HepG2 (cell line): ENCODE data around the gene TPM2. TPM values are rescaled to one million over a fixed set of nuclear protein-coding genes. Genes with fewer than 3 reads are reported as not detected.

Experiments used
- ATAC-seq: fragments of 200-7000 bp; cut with Tn5 transposase; 3 replicates; pipeline ENCODE4 v1.9.1; 2020; ENCODE audit warnings: mild to moderate bottlenecking, moderate library complexity
- BruUV-seq: library from RNA; stranded (reverse); fragments of 400-500 nt; replicated peaks from 2 replicates; lab custom pipeline; 2021; lab: Mats Ljungman, UMichigan
- CTCF ChIA-PET: fragments of 300-600 bp; formaldehyde crosslinking; extraction: SDS; loops from one replicate; lab custom pipeline; 2021; ENCODE audit warnings: low total read pairs, inconsistent platforms, low intra/inter-chr PET ratio; lab: Yijun Ruan, JAX
- POLR2A ChIA-PET: fragments of 350-600 bp; sonication (Branson Sonifier 250); formaldehyde crosslinking; loops from one replicate; lab custom pipeline; 2020; ENCODE audit warnings: antibody characterized with exemption, inconsistent platforms; lab: Yijun Ruan, JAX
- DNase-seq: peaks from one replicate; pipeline ENCODE4 v3.0.0-alpha.2; 2015; ENCODE audit warnings: low spot score
- FAIRE-seq: peaks from 3 replicates; lab custom pipeline; 2011; peaks lifted over from hg19 to GRCh38; lab: Jason Lieb, UNC
- H2AFZ ChIP-seq: one replicate; pipeline ENCODE4 v1.6.1; 2011; ENCODE audit warnings: low read length, inconsistent platforms
- H3K27ac ChIP-seq: fragments of 300-600 bp; 3 replicates; pipeline ENCODE4 v1.8.0; 2011; ENCODE audit warnings: mixed run types, mild to moderate bottlenecking, mixed read lengths, low read length, inconsistent platforms; ENCODE audit not compliant: insufficient read depth; ENCODE audit errors: extremely low read length
- H3K27me3 ChIP-seq, 2 experiments: fragments of 200-600 bp in 1 of 2; 2 replicates in 1 of 2; 3 replicates in 1 of 2; pipeline versions ENCODE4 v1.6.0 to v1.8.0; 2011; ENCODE audit warnings: low read length in 2 of 2, mild to moderate bottlenecking in 2 of 2, moderate library complexity in 2 of 2, inconsistent platforms in 1 of 2; ENCODE audit not compliant: insufficient read depth in 2 of 2, control insufficient read depth in 1 of 2
- H3K36me3 ChIP-seq, 2 experiments: fragments of 200-600 bp in 1 of 2; replicated peaks in 1 of 2; 2 replicates in 1 of 2; 3 replicates in 1 of 2; pipeline versions ENCODE4 v1.5.1 to v1.8.0; 2011; ENCODE audit warnings: low read length in 2 of 2, inconsistent platforms in 1 of 2; ENCODE audit not compliant: insufficient read depth in 2 of 2, control insufficient read depth in 1 of 2
- H3K4me1 ChIP-seq: 2 replicates; pipeline ENCODE4 v1.5.1; 2012; ENCODE audit warnings: low read length, inconsistent platforms; ENCODE audit not compliant: insufficient read depth
- H3K4me2 ChIP-seq: 2 replicates; pipeline ENCODE4 v1.6.0; 2011; ENCODE audit warnings: low read depth, low read length, inconsistent platforms
- H3K4me3 ChIP-seq, 3 experiments: fragments of 200-600 bp in 1 of 3; sonication (generic), shearing (Covaris generic) in 1 of 3; replicated peaks in 1 of 3; 2 replicates each; pipeline ENCODE4 v1.5.1; 2011 to 2016; ENCODE audit warnings: low read length in 3 of 3, inconsistent platforms in 2 of 3, low read depth in 2 of 3, mild to moderate bottlenecking in 2 of 3, control low read depth in 1 of 3, mixed read lengths in 1 of 3; ENCODE audit not compliant: insufficient read depth in 1 of 3
- H3K79me2 ChIP-seq: one replicate; pipeline ENCODE4 v1.6.1; 2011; ENCODE audit warnings: low read length, inconsistent platforms; ENCODE audit not compliant: insufficient read depth
- H3K9ac ChIP-seq: 2 replicates; pipeline ENCODE4 v1.6.0; 2011; ENCODE audit warnings: mild to moderate bottlenecking, low read depth, low read length, inconsistent platforms; ENCODE audit not compliant: insufficient read depth
- H3K9me3 ChIP-seq: 2 replicates; pipeline ENCODE4 v1.5.1; 2012; ENCODE audit warnings: mild to moderate bottlenecking, low read length
- H4K20me1 ChIP-seq: 2 replicates; pipeline ENCODE4 v1.6.0; 2011; ENCODE audit warnings: inconsistent platforms, mild to moderate bottlenecking, low read length, moderate library complexity; ENCODE audit not compliant: insufficient read depth
- AGO2 ChIP-seq: fragments of 200-400 bp; formaldehyde crosslinking; optimal IDR thresholded peaks from 2 replicates; pipeline ENCODE3; 2017; ENCODE audit warnings: mild to moderate bottlenecking, low read depth, low read length, moderate library complexity
- DNMT3B ChIP-seq: conservative IDR thresholded peaks from 2 replicates; pipeline ENCODE4 v1.6.1; 2016; ENCODE audit warnings: missing biosample characterization, control low read depth
- ELF3 ChIP-seq: IDR thresholded peaks from 2 replicates; pipeline ENCODE4 v1.6.1; 2016; ENCODE audit warnings: missing genetic modification reagents, missing compliant biosample characterization
- HOXA7 ChIP-seq: sonication (generic); formaldehyde crosslinking; IDR thresholded peaks from 2 replicates; pipeline ENCODE4 v1.8.1; 2022; ENCODE audit warnings: mild to moderate bottlenecking, missing genetic modification reagents, moderate library complexity
- PBX3 ChIP-seq: sonication (generic); formaldehyde crosslinking; IDR thresholded peaks from 2 replicates; pipeline ENCODE4 v1.8.1; 2023; ENCODE audit warnings: missing genetic modification reagents, inconsistent platforms, borderline replicate concordance
- RFX3 ChIP-seq: IDR thresholded peaks from 2 replicates; pipeline ENCODE4 v1.6.1; 2016; ENCODE audit warnings: missing biosample characterization, missing genetic modification reagents
- ZBTB33 ChIP-seq: sonication (generic); formaldehyde crosslinking; IDR thresholded peaks from 2 replicates; pipeline ENCODE4 v1.4.0; 2020; ENCODE audit warnings: missing genetic modification reagents
- ZNF180 ChIP-seq: sonication (generic); formaldehyde crosslinking; IDR thresholded peaks from 2 replicates; pipeline ENCODE4 v1.4.0; 2020; ENCODE audit warnings: low read depth, missing genetic modification reagents, borderline replicate concordance
- ZNF878 ChIP-seq: sonication (generic); formaldehyde crosslinking; IDR thresholded peaks from 2 replicates; pipeline ENCODE4 v1.8.1; 2023; ENCODE audit warnings: mild to moderate bottlenecking, missing genetic modification reagents, moderate library complexity
- WGBS: methylation state at CpG from one replicate; pipeline ENCODE4 v1.1.6; 2017; ENCODE audit warnings: low lambda C conversion rate; 5-methylcytosine and 5-hydroxymethylcytosine counted together
- in situ Hi-C: cut with HindIII; loops from 2 replicates; pipeline ENCODE4 v1.10.0; 2017; ENCODE audit warnings: low pct_unique_long_range_greater_than_20kb; ENCODE audit not compliant: extremely low pct_ligation_motif_present
- intact Hi-C: fragments of 100-400 bp; cut with micrococcal nuclease; formaldehyde crosslinking; loops from one replicate; pipeline ENCODE4 v1.10.0; 2022; ENCODE audit not compliant: unreplicated experiment
- polyA plus RNA-seq, 8 experiments: library from polyadenylated mRNA; depleted of rRNA in 3 of 8; stranded (reverse) in 7 of 8; unstranded in 1 of 8; fragments of >200 nt; fragmentation: Illumina TruSeq in 4 of 8; extraction: Trizol in 4 of 8; gene quantifications; 2 replicates each; pipeline versions ENCODE4 v1.2.1 to v1.2.3, GENCODE V29; 2011 to 2016; ENCODE audit warnings: low read depth in 4 of 8, missing spikeins in 1 of 8, mixed read lengths in 1 of 8; ENCODE audit not compliant: insufficient read depth in 1 of 8
- total RNA-seq, 5 experiments: library from RNA; depleted of rRNA; stranded (reverse); fragments of >200 nt; fragmentation: Illumina TruSeq; extraction: Trizol; gene quantifications; 2 replicates each; pipeline ENCODE4 v1.2.3, GENCODE V29; 2016; ENCODE audit warnings: low read depth in 1 of 5

Gene TPM2
- total and polyA plus RNA-seq, 2 of the 13 experiments (the other 11 are each of a cell fraction or from before 2014, with no cell fraction given): 3.1 to 10.7 TPM

GRCh38 chr9:35662437-35662836, 27.3 kb downstream of the TPM2 start:
- TF ChIP-seq DNMT3B (CRISPR knock-in tag) (no peak), ZNF180 (CRISPR knock-in tag) (no peak), ELF3 (CRISPR knock-in tag) (no peak), ZBTB33 (CRISPR knock-in tag) (no peak), PBX3 (no peak), RFX3 (CRISPR knock-in tag) (no peak), AGO2 (peak; percentile 35), ZNF878 (no peak), HOXA7 (CRISPR knock-in tag) (no peak)
- intact Hi-C loops: no loop called here
- ATAC-seq: no peak
- in situ Hi-C loops: loop anchor here (5.0 kb wide), 1 partner anchor 35 kb away; no protein-coding TSS in a partner anchor
- Histone ChIP-seq H3K27me3 (no peaks in the 10 kb centered on the region; a peak in 1 of 5 replicates), H3K4me3 (no peak overlapping the region), H3K4me1 (peaks cover 70% of the 10 kb centered on the region), H3K36me3 (peaks cover 8 to 10% of the 10 kb centered on the region in 2 experiments; a peak in 3 of 5 replicates), H3K4me2 (no peak overlapping the region), H2AFZ (no peak overlapping the region), H3K9ac (no peak overlapping the region), H3K9me3 (no peaks in the 10 kb centered on the region), H3K79me2 (peaks cover 16% of the 10 kb centered on the region), H4K20me1 (no peaks in the 10 kb centered on the region), H3K27ac (peak overlapping the region; percentile 51)
- no peak for DNase-seq
- ChIA-PET POLR2A (interaction anchor here (1.6 to 6.3 kb wide), 3 partner anchors 28 to 70 kb away, joined by 7 to 68 read pairs (median 23); partner anchors contain the start of genes CREB3, TLN1 and TPM2), CTCF (no interaction called here)
- no TSS peak for BruUV-seq
- FAIRE-seq: no peak
- 94% methylated on average over 7 of the region's 7 CpGs for WGBS
